GM12878 (cell line): ENCODE results near the gene KREMEN2. TPM values are rescaled to one million over a fixed set of nuclear protein-coding genes. Genes with fewer than 3 reads are reported as not detected.

ENCODE experiments used
- ATF7 ChIP-seq: fragments of 450-650 bp; IDR thresholded peaks from 2 replicates; pipeline ENCODE4 v1.6.1; 2016; ENCODE audit warnings: low read depth, mild to moderate bottlenecking
- BACH1 ChIP-seq: fragments of 450-650 bp; IDR thresholded peaks from 2 replicates; pipeline ENCODE4 v1.6.1; 2017; ENCODE audit warnings: mild to moderate bottlenecking, borderline replicate concordance
- BMI1 ChIP-seq: fragments of 450-650 bp; IDR thresholded peaks from 2 replicates; pipeline ENCODE4 v1.6.1; 2016; ENCODE audit warnings: mild to moderate bottlenecking, moderate library complexity, borderline replicate concordance
- CBFB ChIP-seq: IDR thresholded peaks from 2 replicates; pipeline ENCODE4 v1.6.1; 2016; ENCODE audit warnings: antibody characterized with exemption, low read depth
- CEBPB ChIP-seq, 2 experiments: fragments of 150-350 bp in 1 of 2; IDR thresholded peaks; 2 replicates each; pipeline ENCODE4 v1.6.1; 2012 to 2014; ENCODE audit warnings: low read depth in 2 of 2, low read length in 2 of 2, borderline replicate concordance in 1 of 2, inconsistent platforms in 1 of 2
- CREM ChIP-seq: IDR thresholded peaks from 2 replicates; pipeline ENCODE4 v1.6.1; 2014; ENCODE audit warnings: antibody characterized with exemption, low read depth
- KDM1A ChIP-seq: fragments of 200-600 bp; sonication (generic); IDR thresholded peaks from 2 replicates; pipeline ENCODE4 v1.6.1; 2016; ENCODE audit warnings: borderline replicate concordance
- MTA2 ChIP-seq: fragments of 450-650 bp; IDR thresholded peaks from 2 replicates; pipeline ENCODE4 v1.6.1; 2016; ENCODE audit warnings: low read depth, mild to moderate bottlenecking, moderate library complexity
- NFYA ChIP-seq: IDR thresholded peaks from 2 replicates; pipeline ENCODE4 v1.6.1; 2011; ENCODE audit warnings: low read depth, mild to moderate bottlenecking, low read length, improper control_type of control experiment, borderline replicate concordance
- NFYB ChIP-seq: IDR thresholded peaks from 2 replicates; pipeline ENCODE4 v1.6.1; 2011; ENCODE audit warnings: low read depth, mild to moderate bottlenecking, low read length, improper control_type of control experiment, moderate library complexity; ENCODE audit not compliant: insufficient read depth
- NR2C1 ChIP-seq: fragments of 450-650 bp; IDR thresholded peaks from 2 replicates; pipeline ENCODE4 v1.6.1; 2017; ENCODE audit warnings: antibody characterized with exemption, mild to moderate bottlenecking, moderate library complexity
- PML ChIP-seq: IDR thresholded peaks from 2 replicates; pipeline ENCODE4 v1.6.1; 2012; ENCODE audit warnings: low read length, inconsistent platforms
- POU2F2 ChIP-seq: IDR thresholded peaks from 3 replicates; pipeline ENCODE4 v1.6.1; 2011; ENCODE audit warnings: low read depth, mild to moderate bottlenecking, low read length, borderline replicate concordance
- RFX5 ChIP-seq: IDR thresholded peaks from 2 replicates; pipeline ENCODE4 v1.6.1; 2011; ENCODE audit warnings: low read depth, low read length, improper control_type of control experiment
- SP1 ChIP-seq: IDR thresholded peaks from one replicate; pipeline ENCODE4 v1.6.1; 2011; ENCODE audit warnings: low read depth, low read length
- SRF ChIP-seq, 2 experiments: IDR thresholded peaks; 2 replicates each; pipeline ENCODE4 v1.6.1; 2011; ENCODE audit warnings: low read depth in 2 of 2, low read length in 2 of 2, mild to moderate bottlenecking in 1 of 2, moderate library complexity in 1 of 2
- TBL1XR1 ChIP-seq: IDR thresholded peaks from 2 replicates; pipeline ENCODE4 v1.6.1; 2012; ENCODE audit warnings: low read depth, low read length, improper control_type of control experiment
- TCF3 ChIP-seq: IDR thresholded peaks from 2 replicates; pipeline ENCODE4 v1.6.1; 2012; ENCODE audit warnings: low read depth, mild to moderate bottlenecking, low read length, borderline replicate concordance; ENCODE audit not compliant: insufficient read depth
- YBX1 ChIP-seq: fragments of 450-650 bp; IDR thresholded peaks from 2 replicates; pipeline ENCODE4 v1.6.1; 2016; ENCODE audit warnings: antibody characterized with exemption
- ZNF384 ChIP-seq: IDR thresholded peaks from 2 replicates; pipeline ENCODE4 v1.6.1; 2012; ENCODE audit warnings: low read depth, mild to moderate bottlenecking, low read length, improper control_type of control experiment, borderline replicate concordance
- ZZZ3 ChIP-seq: IDR thresholded peaks from 2 replicates; pipeline ENCODE4 v1.6.1; 2011; ENCODE audit warnings: low read depth; ENCODE audit not compliant: control insufficient read depth, insufficient read length
- polyA plus RNA-seq, 11 experiments: library from polyadenylated mRNA; depleted of rRNA in 4 of 11; unstranded in 6 of 11; stranded (reverse) in 5 of 11; fragments of >200 nt; fragmentation: Nextera tagmentation in 4 of 11; fragmentation: Illumina TruSeq in 1 of 11; extraction: Ambion mirVana in 4 of 11; extraction: Trizol in 1 of 11; gene quantifications; 1 replicate in 1 of 11; 2 replicates in 10 of 11; pipeline versions ENCODE4 v1.2.1 to v1.2.3, GENCODE V29; 2011 to 2016; ENCODE audit warnings: inconsistent platforms in 2 of 11, missing spikeins in 2 of 11, low read depth in 1 of 11
- total RNA-seq, 4 experiments: library from RNA; depleted of rRNA in 3 of 4; stranded (reverse); fragments of >200 nt in 3 of 4; fragmentation: Illumina TruSeq in 1 of 4; extraction: Trizol in 1 of 4; gene quantifications; 2 replicates each; pipeline versions ENCODE4 v1.2.1 to v1.2.3, GENCODE V29; 2013 to 2021
- TF ChIP-seq, protein P1 (sequence below): IDR thresholded peaks from 2 replicates; pipeline ENCODE4 v1.6.1; 2011; ENCODE audit warnings: low read depth, low read length, improper control_type of control experiment, borderline replicate concordance
- TF ChIP-seq, protein P2 (sequence below): IDR thresholded peaks from 2 replicates; pipeline ENCODE4 v1.6.1; 2012; ENCODE audit warnings: improper control_type of control experiment, low read depth, low read length; ENCODE audit not compliant: insufficient replicate concordance
- TF ChIP-seq, protein P3 (sequence below): IDR thresholded peaks from 2 replicates; pipeline ENCODE4 v1.6.1; 2012; ENCODE audit warnings: low read length, inconsistent platforms

Gene KREMEN2
- total and polyA plus RNA-seq, 10 of the 15 experiments (the other 5 are each of a cell fraction or from before 2014, with no cell fraction given) = 0.06 to 3.7 (median 0.83) TPM; not detected in 2

DNA sequence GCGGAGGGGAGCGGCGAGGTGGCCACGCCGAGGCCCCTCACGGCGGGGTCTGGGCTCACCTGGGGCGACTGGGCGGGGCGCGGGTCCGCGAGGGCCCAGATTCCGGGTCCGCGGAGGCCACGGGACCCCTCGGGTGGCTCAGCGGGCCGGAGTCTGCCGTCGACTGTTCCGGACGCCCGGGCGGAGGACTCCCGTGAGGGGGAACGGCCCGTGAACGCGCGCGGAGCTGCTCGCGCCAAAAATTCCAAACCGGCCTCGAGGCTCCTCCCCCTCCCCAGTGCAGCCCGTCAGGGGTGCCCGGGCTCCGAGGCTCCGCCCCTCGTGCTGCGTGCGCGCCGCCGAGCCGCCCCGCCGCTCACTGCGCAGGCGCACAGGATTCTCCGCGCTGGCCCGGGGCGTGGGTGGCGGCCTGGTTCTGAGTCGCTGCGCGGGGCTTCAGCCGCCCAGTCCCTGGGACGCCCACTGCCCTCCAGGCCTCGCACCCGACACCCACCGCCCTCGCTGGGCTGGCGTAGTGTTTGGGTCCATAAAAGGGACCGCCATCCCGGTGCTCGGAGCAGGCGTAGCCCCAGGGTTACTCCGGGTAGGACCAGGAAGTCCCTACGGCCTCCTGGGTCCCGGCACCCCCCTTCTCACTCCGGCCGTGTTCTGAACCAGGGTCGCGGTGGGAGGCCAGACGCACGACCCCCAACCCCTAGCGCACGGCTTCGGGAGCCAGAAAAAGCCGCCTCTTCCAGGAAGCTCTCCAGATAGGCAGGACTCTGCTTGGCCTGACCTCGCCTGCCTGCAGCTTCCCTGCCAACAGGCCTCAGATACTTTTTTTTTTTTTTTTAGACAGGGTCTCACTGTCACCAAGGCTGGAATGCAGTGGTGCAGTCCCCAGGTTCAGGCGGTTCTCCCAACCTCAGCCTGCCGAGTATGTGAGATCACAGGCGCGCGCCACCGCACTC, 16.4 kb downstream of the KREMEN2 start, which contains the start of gene PKMYT1 (continued):
- TF ChIP-seq NFYB (peak; percentile 51; the same call in 1 of the 2 replicates), POU2F2 (peak; percentile 52; the same call in 1 of the 3 replicates), SP1 (peak; percentile 63), CEBPB (IDR thresholded peaks at IDR 0.05; ENCODE audit: borderline replicate concordance in 1 of 2, low read depth in 2 of 2, low read length in 2 of 2) (no peak), KDM1A (no peak), TCF3 (peak; percentile 58; the same call in 1 of the 2 replicates), PML (peak; percentile 58; the same call in 1 of the 2 replicates), NFYA (no peak), YBX1 (no peak), BMI1 (no peak), ATF7 (0 out of 2 replicates have a peak, but pooled peaks have one; percentile 33), ZZZ3 (no peak), CREM (no peak), ZNF384 (no peak), RFX5 (no peak), MTA2 (no peak), BACH1 (peak; percentile 77), SRF (IDR thresholded peaks at IDR 0.05; ENCODE audit: low read depth in 2 of 2, low read length in 2 of 2) (no peak), NR2C1 (no peak), TBL1XR1 (no peak), CBFB (no peak)
- TF ChIP-seq, protein P1, sequence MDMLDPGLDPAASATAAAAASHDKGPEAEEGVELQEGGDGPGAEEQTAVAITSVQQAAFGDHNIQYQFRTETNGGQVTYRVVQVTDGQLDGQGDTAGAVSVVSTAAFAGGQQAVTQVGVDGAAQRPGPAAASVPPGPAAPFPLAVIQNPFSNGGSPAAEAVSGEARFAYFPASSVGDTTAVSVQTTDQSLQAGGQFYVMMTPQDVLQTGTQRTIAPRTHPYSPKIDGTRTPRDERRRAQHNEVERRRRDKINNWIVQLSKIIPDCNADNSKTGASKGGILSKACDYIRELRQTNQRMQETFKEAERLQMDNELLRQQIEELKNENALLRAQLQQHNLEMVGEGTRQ = no peak
- TF ChIP-seq, protein P2, sequence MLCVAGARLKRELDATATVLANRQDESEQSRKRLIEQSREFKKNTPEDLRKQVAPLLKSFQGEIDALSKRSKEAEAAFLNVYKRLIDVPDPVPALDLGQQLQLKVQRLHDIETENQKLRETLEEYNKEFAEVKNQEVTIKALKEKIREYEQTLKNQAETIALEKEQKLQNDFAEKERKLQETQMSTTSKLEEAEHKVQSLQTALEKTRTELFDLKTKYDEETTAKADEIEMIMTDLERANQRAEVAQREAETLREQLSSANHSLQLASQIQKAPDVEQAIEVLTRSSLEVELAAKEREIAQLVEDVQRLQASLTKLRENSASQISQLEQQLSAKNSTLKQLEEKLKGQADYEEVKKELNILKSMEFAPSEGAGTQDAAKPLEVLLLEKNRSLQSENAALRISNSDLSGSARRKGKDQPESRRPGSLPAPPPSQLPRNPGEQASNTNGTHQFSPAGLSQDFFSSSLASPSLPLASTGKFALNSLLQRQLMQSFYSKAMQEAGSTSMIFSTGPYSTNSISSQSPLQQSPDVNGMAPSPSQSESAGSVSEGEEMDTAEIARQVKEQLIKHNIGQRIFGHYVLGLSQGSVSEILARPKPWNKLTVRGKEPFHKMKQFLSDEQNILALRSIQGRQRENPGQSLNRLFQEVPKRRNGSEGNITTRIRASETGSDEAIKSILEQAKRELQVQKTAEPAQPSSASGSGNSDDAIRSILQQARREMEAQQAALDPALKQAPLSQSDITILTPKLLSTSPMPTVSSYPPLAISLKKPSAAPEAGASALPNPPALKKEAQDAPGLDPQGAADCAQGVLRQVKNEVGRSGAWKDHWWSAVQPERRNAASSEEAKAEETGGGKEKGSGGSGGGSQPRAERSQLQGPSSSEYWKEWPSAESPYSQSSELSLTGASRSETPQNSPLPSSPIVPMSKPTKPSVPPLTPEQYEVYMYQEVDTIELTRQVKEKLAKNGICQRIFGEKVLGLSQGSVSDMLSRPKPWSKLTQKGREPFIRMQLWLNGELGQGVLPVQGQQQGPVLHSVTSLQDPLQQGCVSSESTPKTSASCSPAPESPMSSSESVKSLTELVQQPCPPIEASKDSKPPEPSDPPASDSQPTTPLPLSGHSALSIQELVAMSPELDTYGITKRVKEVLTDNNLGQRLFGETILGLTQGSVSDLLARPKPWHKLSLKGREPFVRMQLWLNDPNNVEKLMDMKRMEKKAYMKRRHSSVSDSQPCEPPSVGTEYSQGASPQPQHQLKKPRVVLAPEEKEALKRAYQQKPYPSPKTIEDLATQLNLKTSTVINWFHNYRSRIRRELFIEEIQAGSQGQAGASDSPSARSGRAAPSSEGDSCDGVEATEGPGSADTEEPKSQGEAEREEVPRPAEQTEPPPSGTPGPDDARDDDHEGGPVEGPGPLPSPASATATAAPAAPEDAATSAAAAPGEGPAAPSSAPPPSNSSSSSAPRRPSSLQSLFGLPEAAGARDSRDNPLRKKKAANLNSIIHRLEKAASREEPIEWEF = no peak
- TF ChIP-seq, protein P3, sequence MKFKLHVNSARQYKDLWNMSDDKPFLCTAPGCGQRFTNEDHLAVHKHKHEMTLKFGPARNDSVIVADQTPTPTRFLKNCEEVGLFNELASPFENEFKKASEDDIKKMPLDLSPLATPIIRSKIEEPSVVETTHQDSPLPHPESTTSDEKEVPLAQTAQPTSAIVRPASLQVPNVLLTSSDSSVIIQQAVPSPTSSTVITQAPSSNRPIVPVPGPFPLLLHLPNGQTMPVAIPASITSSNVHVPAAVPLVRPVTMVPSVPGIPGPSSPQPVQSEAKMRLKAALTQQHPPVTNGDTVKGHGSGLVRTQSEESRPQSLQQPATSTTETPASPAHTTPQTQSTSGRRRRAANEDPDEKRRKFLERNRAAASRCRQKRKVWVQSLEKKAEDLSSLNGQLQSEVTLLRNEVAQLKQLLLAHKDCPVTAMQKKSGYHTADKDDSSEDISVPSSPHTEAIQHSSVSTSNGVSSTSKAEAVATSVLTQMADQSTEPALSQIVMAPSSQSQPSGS = no peak
